ENCODE measurements around the gene PILRA. TPM values are rescaled to one million over a fixed set of nuclear protein-coding genes. Genes with fewer than 3 reads are reported as not detected.

Gene PILRA
- total RNA-seq, 1 donor from 2014 or later, result 6.7 TPM

DNA sequence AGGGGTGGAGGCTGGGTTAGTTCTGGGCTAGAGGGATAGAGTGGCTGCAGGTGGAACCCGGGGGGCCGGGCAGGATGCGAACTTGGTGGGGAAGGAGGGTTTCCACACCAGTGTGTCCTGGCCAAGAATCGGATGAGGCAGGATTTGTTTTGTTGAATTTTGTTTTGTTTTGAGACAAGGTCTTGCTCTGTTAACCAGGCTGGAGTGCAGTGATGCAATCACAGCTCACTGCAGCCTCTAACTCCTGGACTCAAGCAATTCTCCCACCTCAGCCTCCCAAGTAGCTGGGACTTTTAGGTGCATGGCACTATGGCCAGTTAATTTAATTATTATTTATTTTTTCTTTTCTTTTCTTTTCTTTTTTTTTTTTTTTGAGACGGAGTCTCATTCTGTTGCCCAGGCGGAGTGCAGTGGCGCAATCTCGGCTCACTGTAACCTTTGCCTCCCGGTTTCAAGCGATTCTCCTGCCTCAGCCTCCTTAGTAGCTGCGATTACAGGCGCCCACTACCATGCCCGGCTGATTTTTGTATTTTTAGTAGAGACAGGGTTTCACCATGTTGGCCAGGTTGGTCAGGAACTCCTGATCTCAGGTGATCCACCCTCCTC, 76.0 kb downstream of the PILRA start:
- DNase-seq (ENCODE audit: low spot score in 2 of 2, unreplicated experiment in 2 of 2), result no peak
- Mint-ChIP-seq H3K27ac (peak overlapping the region; percentile 27), H3K4me1 (no peaks in the 10 kb centered on the region), H3K4me3 (peak overlapping the region; percentile 43), H3K9me3 (no peaks in the 10 kb centered on the region), H3K27me3 (ENCODE audit: low read depth) (no peaks in the 10 kb centered on the region), H3K36me3 (no peaks in the 10 kb centered on the region)
- TF ChIP-seq, protein P1, sequence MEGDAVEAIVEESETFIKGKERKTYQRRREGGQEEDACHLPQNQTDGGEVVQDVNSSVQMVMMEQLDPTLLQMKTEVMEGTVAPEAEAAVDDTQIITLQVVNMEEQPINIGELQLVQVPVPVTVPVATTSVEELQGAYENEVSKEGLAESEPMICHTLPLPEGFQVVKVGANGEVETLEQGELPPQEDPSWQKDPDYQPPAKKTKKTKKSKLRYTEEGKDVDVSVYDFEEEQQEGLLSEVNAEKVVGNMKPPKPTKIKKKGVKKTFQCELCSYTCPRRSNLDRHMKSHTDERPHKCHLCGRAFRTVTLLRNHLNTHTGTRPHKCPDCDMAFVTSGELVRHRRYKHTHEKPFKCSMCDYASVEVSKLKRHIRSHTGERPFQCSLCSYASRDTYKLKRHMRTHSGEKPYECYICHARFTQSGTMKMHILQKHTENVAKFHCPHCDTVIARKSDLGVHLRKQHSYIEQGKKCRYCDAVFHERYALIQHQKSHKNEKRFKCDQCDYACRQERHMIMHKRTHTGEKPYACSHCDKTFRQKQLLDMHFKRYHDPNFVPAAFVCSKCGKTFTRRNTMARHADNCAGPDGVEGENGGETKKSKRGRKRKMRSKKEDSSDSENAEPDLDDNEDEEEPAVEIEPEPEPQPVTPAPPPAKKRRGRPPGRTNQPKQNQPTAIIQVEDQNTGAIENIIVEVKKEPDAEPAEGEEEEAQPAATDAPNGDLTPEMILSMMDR (IDR thresholded peaks at IDR 0.05; ENCODE audit: unreplicated experiment), result no peak

Other genes starting within 250 kb of the PILRA start
- 2.9 to 3.5 TPM (median 2.9 TPM) in 3 replicates for gene MBLAC1, start 246.5 kb upstream of the PILRA start, total RNA-seq
- gene LAMTOR4, start 224.6 kb upstream of the PILRA start, total RNA-seq, result 97.2 to 109 TPM (median 105 TPM) in 3 replicates
- gene TRAPPC14, start 214.8 kb upstream of the PILRA start, total RNA-seq, result 22.0 to 23.6 TPM (median 23.3 TPM) in 3 replicates
- 9.4 to 10.1 TPM (median 9.4 TPM) in 3 replicates for gene GAL3ST4, start 204.9 kb upstream of the PILRA start, total RNA-seq
- 49.8 to 50.6 TPM (median 50.0 TPM) in 3 replicates for gene GPC2, start 196.1 kb upstream of the PILRA start, total RNA-seq
- gene STAG3, start 195.6 kb upstream of the PILRA start, total RNA-seq, result 0.94 to 1.9 TPM (median 1.4 TPM) in 3 replicates
- gene PVRIG, start 153.5 kb upstream of the PILRA start, total RNA-seq, result not detected in 3 replicates
- not detected in 3 replicates for gene SPDYE3, start 65.8 kb upstream of the PILRA start, total RNA-seq
- gene PILRB, start 15.4 kb upstream of the PILRA start, total RNA-seq, result 52.8 to 56.3 TPM (median 54.5 TPM) in 3 replicates
- 3.4 to 6.1 TPM (median 4.3 TPM) in 3 replicates for gene ZCWPW1, start 55.2 kb downstream of the PILRA start, total RNA-seq
- 34.7 to 38.5 TPM (median 38.4 TPM) in 3 replicates for gene MEPCE, start 56.3 kb downstream of the PILRA start, total RNA-seq
- gene PPP1R35, start 63.0 kb downstream of the PILRA start, total RNA-seq, result 25.7 to 29.3 TPM (median 26.6 TPM) in 3 replicates
- 2.0 to 3.6 TPM (median 3.3 TPM) in 3 replicates for gene SPACDR, start 90.8 kb downstream of the PILRA start, total RNA-seq
- 50.5 to 52.7 TPM (median 52.4 TPM) in 3 replicates for gene TSC22D4, start 105.7 kb downstream of the PILRA start, total RNA-seq
- gene NYAP1, start 110.4 kb downstream of the PILRA start, total RNA-seq, result 8.2 to 8.5 TPM (median 8.4 TPM) in 3 replicates
- gene AGFG2, start 165.7 kb downstream of the PILRA start, total RNA-seq, result 7.7 to 9.1 TPM (median 8.3 TPM) in 3 replicates
- gene SAP25, start 200.4 kb downstream of the PILRA start, total RNA-seq, result 7.9 to 13.5 TPM (median 10.6 TPM) in 3 replicates
- 117 to 128 TPM (median 127 TPM) in 3 replicates for gene LRCH4, start 212.6 kb downstream of the PILRA start, total RNA-seq
- gene FBXO24, start 212.8 kb downstream of the PILRA start, total RNA-seq, result 0.54 to 0.93 TPM (median 0.64 TPM) in 3 replicates
- gene PCOLCE, start 228.9 kb downstream of the PILRA start, total RNA-seq, result 461 to 479 TPM (median 479 TPM) in 3 replicates
- gene MOSPD3, start 239.1 kb downstream of the PILRA start, total RNA-seq, result 22.5 to 25.9 TPM (median 24.7 TPM) in 3 replicates